D721Med (cell line): ENCODE data around the gene FBXO2.

Source experiments
- DNase-seq: peaks from one replicate; pipeline ENCODE4 v3.0.0; 2011; ENCODE audit warnings: low spot score; ENCODE audit not compliant: insufficient read length
- FAIRE-seq: peaks from 2 replicates; lab custom pipeline; 2011; peaks lifted over from hg19 to GRCh38; lab: Jason Lieb, UNC
- TF ChIP-seq, protein P1 (sequence below): IDR thresholded peaks from 2 replicates; pipeline ENCODE4 v1.5.1; 2012; ENCODE audit warnings: mild to moderate bottlenecking, control low read depth; ENCODE audit not compliant: insufficient read depth; ENCODE audit errors: missing control alignments

FBXO2 gene

DNA sequence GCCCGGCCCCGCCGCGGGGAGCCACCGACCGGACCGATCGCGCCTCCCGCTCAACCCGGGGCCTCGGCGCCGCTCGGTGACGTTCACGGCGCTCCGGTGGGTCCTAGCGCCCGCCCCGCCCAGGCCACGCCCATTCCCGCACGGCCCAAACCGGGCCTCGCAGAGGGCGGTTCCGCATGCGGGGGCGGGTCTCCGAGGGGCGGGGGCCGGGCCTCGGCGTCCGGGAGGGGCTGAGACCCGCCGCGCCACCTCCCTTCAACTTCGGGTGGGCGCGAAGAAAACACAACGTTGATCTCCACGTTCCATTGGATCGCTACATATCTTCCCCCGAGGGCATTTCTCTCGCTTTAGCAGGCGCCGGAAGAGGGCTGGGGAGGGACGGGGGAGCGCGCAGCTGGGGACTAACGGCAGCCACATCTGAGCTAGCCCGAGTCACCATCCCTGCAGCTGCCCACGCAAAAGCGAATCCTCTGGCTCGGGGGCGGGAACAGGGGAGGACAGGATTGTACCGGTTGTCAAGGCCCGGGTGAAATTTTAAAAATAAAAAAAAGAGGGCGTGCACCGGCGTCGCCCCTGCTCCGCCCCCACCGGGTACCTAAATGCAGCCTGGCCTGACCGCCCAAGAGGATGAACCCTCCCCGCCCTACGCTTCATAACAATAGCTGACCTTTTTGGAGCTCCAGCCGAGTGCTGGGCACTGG is 27.0 kb upstream of the FBXO2 start, which contains the start of gene MAD2L2:
Gene MAD2L2, minus strand, starts transcription at position 78 of the 701 bp plus-strand sequence. CDS start 547 bp downstream, outside the sequence.
- DNase-seq (peak; percentile 70), FAIRE-seq (no peak)
- TF ChIP-seq, protein P1, sequence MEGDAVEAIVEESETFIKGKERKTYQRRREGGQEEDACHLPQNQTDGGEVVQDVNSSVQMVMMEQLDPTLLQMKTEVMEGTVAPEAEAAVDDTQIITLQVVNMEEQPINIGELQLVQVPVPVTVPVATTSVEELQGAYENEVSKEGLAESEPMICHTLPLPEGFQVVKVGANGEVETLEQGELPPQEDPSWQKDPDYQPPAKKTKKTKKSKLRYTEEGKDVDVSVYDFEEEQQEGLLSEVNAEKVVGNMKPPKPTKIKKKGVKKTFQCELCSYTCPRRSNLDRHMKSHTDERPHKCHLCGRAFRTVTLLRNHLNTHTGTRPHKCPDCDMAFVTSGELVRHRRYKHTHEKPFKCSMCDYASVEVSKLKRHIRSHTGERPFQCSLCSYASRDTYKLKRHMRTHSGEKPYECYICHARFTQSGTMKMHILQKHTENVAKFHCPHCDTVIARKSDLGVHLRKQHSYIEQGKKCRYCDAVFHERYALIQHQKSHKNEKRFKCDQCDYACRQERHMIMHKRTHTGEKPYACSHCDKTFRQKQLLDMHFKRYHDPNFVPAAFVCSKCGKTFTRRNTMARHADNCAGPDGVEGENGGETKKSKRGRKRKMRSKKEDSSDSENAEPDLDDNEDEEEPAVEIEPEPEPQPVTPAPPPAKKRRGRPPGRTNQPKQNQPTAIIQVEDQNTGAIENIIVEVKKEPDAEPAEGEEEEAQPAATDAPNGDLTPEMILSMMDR = no peak

DNA sequence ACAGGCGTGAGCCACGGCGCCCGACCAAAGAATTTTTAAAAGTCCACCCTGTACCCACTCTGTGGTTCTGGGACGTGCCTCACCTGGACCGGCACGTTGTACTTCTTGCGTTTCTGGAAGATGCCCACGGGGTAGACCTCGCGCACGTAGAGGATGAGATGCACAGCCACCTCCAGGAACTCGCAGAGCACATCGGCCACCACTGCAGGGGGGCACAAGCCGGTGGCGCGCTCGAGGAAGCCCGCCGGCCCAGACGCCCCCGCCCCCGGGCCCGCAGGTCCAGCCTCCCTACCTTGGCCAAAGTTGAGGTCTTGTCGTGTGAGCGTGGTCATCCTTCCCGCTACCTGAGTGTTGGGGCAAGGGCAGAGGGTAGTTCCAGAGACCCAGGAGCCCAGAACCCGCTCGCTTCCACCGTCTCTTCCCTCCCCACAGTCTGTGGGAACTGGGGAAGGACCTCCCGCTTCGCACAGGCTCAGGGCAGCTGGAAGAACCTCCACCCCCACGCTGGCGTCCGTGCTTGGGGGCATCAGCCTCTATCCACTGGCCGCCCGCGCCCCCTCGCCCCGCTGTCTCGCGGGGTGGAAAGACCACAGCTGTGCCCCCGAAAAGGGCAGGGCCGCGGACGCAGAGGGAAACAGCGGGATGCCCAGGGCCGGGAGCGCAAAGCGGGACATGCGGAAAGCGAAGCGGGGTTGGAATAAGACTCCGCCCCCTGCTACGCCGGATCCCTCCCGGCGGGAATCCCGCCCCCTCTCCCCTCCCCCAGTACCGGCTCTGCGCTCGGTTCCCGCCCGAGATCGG is 26.2 kb upstream of the FBXO2 start:
- TF ChIP-seq, protein P1 = no peak
- no peak for FAIRE-seq
- DNase-seq = no peak

DNA sequence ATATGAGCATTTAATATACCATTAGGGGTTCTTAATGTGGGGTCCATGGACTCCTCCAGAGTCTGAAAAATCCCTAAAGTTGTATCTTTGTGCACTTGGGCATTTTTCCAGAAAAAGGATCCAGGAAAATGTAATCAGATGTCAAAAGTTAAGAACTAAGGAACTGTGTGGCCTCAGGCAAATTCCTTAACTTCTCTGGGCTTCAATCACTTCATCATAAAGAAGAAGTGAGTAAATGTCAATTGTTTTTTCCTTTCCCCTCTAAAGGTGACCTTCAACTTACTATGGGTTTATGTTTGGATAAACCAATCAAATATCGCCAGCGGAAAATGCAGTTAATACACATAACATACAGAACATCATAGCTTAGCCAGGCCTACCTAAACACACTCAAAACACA is 24.2 kb upstream of the FBXO2 start:
- TF ChIP-seq, protein P1 = no peak
- FAIRE-seq = no peak
- no peak for DNase-seq

DNA sequence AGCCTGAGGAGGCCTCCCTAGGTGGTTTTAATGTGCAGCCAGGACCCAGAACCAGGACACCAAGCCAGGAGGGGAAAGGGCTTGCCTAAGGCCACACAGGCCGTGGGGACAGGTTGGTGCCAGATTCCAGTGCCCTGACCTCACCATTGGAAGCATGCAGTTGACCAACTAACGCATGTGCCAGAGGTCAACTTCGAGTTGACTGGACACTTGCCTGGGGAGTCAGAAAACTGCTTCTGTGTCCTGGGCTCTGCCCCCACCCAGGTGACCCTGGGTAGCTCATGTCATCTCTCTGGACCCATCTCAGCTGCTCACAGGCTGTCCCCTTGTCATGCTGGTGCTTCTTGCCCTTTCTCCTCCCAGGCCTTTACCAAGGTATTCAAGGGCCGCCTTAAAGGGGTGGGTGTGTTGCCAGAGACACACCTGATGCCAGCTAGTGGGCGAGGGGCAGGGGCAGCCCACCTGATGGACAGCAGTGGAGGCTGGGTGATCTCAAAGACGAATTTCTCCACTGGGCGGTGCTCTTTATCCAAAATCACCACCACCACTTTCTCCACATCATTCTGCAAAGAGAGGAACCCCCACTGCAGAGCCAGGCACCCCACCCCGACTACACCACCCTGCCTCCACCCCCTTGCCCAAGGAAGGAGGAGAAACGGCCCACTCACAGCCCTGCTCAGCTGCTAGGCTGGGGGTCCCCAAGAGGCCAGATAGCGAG is 22.3 kb upstream of the FBXO2 start:
- DNase-seq (no peak), FAIRE-seq (no peak)
- TF ChIP-seq, protein P1 = no peak

DNA sequence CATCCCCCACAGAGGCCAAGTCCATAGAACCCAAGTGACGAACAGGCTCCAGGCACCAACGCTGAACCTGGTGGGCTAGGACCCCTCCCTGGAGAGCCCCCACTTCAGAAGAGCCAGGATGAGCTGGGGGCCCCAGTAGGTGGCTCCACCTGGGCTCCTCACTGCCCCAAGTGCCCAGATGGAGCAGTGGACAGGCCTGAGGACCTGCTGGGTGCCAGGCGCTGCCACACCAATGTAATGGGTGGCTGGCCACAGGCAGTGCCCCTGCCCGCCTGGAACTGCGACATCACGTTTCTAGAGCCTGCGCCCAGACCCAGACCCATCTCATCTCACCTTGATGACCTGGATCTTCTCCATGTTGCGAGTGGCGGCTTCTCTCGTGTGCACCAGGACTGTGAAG is 21.1 kb upstream of the FBXO2 start:
- FAIRE-seq (no peak), DNase-seq (no peak)
- TF ChIP-seq, protein P1 = no peak

DNA sequence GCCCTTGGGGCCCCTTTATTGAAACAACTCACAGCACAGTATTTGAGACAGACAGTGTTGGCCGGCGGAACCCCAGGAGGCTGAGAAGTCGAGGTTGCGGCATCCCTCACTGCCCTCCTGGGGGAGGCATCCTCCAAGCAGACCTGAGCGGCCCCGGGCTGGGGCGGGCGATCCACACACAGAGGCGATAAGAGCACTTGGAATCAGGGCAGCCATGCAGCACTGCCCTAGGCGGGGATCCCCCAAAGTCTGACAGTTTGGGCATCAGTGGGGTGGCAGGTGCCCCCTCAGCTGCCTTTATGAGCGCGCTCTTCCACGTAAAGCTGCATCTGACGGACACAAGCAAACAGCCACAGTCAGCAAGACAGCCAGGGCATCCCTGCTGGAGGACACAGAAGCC is 20.3 kb upstream of the FBXO2 start:
- DNase-seq = no peak

More for the DNA sequence above, 20.3 kb upstream of the FBXO2 start:
- FAIRE-seq = no peak
- TF ChIP-seq, protein P1 = no peak
